Right hindlimb (tissue), 1 donor: Measurements from ENCODE around the gene PLCXD1.
"Not testable (repeated sequence)": the region's sequence is repeated elsewhere in the genome, so short reads cannot be mapped to it uniquely, and the experiment has no call there.

Source experiments
- DNase-seq: peaks from one replicate; pipeline ENCODE4 v3.0.0-alpha.2; 2018

Gene PLCXD1, protein sequence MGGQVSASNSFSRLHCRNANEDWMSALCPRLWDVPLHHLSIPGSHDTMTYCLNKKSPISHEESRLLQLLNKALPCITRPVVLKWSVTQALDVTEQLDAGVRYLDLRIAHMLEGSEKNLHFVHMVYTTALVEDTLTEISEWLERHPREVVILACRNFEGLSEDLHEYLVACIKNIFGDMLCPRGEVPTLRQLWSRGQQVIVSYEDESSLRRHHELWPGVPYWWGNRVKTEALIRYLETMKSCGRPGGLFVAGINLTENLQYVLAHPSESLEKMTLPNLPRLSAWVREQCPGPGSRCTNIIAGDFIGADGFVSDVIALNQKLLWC

DNA sequence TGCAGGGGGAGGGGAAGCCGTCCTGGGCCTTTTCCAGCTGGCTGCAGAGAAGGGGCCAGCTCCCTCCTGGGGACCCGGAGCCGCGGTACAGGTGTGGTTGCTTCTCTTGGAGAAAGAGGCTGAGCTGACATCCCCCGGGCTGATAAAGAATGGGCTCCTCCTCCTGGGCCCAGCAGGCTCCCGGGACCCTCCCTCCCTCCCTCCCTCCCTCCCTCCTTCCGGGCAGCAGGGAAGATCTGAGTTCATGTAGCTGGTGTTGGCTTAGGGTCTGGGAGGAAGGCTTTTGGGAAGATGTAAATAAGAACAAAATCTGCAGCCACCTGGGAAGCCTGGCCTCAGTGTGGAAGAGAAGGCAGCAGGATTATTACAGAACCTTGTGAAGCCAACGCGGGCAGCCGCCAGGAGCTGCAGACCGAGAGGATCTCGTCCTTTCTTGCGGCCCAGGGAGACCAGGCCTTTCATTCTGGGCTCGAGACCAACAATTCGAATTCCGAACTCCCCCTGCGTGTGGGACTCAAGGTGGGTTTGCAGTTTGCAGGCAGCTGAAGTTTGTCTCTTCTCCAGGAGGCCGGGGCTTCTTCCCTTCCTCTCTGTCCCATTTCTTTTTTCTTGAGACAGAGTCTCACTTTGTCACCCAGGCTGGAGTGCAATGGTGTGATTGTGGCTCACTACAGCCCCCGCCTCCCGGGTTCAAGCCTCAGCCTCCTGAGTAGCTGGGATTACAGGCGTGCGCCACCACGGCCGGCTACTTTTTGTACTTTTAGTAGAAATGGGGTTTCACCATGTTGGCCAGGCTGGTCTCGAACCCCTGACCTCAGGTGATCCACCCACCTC is at the start of gene PLCXD1:
Gene PLCXD1, plus strand, starts transcription at position 216 of the 834 bp plus-strand sequence. CDS start 2,807 bp downstream, outside the sequence.
- peak; percentile 84 for DNase-seq

DNA sequence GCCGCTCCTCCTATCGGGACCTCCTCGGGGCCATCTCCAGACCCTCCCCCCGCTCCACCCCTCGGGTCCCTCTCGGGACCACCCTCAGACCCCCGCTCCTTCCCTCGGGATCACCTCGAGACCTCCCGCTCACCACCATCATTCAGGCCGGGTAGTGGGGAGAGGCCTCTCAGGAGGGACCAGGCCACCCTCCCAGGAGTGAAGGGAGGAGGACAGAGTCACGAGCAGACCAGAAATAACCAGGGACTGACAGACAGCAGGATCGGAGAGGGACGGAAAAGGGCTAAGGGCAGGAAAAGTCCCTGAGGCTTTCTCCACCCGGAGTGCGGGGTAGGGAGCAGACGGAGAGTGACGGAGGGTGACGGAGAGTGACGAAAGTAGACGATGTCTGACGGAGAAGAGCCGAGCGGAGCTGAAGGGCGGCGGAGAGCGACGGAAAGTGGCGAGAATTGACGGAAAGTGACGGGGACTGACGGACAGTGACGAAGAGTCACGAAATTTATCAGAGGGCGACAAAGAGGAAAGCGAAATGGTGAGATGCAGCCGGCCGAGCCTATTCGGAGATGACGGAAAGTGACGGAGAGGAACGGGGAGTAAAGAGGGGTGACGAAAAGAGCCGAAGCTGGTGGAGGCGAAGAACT is 49.4 kb upstream of the PLCXD1 start:
- DNase-seq, result not testable (repeated sequence)

DNA sequence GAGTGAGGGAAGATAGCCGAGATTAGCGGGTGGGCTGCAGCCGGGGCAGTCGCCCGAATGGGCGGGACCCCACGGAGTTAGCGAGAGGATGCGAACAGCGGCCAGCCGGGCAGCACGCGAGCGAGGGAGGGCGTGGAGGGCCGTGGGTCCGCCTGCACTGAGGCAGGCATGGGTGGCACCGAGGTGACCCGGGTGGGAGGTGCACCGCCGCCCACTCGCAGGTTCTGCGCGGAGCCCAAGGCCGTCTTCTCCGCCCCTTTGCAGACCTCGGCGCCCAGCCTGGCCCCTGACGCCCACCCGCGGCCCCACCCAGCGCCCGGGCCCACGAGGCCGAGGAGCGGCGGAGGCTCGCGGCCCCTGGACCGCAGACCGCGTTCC is 48.9 kb upstream of the PLCXD1 start:
- not testable (repeated sequence) for DNase-seq

DNA sequence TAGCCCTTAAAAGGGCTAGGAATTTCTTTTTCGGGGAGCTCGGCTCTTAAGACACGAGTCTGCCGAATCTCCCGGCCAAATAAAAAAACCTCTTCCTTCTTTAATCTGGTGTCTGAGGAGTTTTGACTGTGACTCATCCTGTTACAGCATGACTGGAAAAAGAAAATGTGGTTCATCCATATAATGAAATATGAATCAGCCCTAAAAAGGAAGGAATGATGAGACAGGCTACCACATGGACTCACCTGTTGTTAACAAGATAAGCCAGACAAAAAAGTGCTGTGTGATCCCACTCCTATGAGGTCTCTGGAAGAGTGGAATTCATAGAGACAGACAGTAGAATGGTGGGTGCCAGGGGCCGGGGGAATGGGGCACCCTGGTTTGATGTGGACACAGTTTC is 45.0 kb upstream of the PLCXD1 start:
- not testable (repeated sequence) for DNase-seq

DNA sequence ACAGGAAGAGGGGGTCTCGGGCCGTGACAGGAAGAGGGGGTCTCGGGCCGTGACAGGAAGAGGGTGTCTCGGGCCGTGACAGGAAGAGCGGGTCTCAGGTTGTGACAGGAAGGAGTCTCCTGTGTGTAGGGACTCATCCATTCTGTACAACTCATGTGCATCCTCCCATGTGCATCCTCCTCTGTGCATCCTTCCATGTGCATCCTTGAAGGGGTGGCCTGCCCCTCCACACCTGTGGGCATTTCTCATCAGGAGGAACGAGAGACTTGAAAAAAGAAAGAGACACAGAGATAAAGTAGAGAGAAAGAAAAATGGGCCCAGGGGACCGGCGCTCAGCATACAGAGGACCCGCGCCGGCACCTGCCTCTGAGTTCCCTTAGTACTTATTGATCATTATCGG is 30.2 kb upstream of the PLCXD1 start:
- DNase-seq, result no peak

DNA sequence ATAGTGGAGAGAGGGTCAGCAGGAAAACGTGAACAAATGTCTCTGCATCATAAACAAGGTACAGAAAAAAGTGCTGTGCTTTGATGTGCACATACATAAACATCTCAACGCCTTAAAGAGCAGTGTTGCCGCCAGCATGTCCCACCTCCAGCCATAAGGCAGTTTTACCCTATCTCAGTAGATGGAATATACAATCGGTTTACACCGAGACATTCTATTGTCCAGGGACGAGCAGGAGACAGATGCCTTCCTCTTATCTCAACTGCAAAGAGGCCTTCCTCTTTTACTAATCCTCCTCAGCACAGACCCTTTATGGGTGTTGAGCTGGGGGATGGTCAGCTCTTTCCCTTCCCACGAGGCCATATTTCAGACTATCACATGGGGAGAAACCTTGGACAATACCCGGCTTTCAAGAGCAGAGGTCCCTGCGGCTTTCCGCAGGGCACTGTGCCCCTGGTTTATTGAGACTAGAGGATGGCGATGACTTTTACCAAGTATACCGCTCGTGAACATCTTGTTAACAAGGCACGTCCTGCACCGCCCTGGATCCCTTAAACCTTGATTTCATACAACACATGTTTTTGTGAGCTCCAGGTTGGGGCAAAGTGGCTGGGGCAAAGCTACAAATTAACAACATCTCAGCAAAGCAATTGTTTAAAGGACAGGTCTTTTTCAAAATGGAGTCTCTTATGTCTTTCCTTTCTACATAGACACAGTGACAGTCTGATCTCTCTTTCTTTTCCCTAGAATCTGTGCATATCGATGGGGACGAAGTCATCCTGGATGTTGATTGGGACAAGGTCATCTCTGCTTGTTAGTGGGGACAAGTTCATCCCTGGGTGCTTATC is 29.6 kb upstream of the PLCXD1 start:
- DNase-seq, result not testable (repeated sequence)

DNA sequence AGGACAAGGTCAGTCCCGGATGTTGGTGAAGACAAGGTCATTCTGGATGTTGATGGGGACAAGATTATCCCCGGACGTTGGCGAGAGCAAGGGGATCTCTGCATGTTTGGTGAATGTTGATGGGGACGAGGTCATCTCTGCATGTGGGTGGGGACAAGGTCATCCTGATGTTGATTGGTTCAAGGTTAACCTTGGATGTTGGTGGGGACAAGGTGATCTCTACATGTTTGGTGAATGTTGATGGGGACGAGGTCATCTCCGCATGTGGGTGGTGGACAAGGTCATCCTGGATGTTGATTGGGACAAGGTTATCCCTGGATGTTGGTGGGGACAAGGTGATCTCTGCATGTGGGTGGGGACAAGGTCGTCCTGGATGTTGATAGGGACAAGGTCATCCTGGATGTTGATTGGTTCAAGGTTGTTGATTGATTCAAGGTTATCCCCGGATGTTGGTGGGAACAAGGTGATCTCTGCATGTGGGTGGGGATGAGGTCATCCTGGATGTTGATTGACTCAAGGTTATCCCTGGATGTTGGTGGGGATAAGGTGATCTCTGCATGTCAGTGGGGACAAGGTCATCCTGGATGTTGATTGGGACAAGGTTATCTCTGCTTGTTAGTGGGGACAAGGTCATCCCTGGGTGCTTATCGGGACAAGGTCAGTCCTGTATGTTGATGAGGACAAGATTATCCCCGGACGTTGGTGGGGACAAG is 28.8 kb upstream of the PLCXD1 start:
- DNase-seq, result no peak

DNA sequence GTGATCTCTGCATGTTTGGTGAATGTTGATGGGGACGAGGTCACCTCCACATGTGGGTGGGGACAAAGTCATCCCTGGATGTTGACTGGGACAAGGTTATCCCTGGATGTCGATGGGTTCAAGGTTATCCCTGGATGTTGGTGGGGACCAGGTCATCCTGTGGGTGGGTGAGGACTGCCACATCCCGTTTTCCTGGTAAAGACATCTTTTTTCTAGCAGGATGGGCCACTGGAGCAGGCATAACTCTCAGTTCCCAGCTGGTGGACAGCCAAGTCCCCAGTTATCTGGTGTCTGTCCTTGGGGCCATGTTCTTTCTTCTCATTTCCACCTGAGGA is 28.3 kb upstream of the PLCXD1 start:
- DNase-seq, result no peak

DNA sequence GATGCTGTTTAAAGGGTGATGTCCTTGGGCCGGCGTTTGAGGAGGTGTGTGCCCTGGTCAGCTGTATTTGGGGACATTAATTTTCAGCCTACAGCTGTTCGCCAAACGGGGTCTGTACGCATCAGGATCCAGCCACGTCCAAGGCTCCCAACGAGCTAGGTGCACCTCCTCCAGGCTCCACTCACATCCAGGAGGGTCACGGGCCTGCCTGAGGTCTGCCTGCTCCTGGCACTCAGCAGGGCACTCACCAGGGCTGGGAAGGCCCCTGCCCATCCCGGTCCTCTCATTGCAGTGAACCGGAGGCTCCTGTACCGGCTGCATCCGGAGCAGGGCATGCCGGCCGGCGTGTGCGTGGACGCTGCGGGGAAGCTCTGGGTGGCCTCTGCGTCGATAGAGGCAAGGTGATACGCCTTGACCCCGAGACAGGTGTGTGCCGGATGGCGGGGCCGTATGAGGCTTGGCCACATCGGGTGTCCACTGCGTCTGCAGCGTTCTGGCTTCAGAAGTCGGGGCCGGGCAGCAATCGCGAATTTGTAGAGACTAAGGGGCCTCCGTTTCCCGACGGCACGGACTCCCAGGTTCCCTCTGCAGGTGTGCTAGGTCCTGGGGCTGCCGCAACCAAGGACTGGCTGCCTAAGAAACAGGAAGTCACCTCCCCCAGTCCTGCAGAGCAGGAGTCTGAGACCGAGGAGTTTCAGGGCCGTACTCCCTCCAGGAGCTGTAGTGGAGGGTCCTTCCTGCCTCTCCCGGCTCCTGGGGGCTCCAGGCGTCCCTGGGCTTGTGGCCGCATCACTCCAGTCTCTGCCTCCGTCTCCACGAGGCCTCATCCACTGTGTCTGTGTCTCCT is 27.5 kb upstream of the PLCXD1 start:
- DNase-seq, result no peak

DNA sequence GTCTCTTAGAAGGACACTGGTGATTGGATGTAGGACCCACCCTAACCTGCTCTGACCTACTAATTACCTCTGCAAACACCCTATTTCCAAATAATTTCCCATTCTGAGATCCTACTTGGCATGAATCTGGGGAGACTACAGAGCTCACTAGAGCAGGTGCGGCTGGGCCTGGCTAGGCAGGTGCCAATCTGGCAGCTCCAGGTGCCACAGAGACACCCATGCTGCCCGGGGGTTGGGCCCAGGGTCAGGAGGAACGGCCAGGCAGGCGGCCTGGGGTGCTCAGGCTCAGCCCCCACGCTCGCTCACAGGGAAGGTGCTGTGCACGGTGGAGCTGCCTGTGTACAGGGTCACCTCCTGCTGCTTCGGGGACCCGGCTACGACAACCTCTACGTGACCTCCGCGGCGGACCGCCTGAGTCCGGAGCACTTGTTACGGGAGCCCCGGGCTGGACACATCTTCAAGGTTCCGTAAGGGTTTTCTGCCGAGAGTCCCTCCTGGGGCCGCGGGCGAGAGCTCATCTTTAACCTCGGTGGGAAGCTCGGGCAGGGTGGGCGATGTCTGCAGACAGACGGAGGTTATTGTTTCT is 26.5 kb upstream of the PLCXD1 start:
- no peak for DNase-seq

DNA sequence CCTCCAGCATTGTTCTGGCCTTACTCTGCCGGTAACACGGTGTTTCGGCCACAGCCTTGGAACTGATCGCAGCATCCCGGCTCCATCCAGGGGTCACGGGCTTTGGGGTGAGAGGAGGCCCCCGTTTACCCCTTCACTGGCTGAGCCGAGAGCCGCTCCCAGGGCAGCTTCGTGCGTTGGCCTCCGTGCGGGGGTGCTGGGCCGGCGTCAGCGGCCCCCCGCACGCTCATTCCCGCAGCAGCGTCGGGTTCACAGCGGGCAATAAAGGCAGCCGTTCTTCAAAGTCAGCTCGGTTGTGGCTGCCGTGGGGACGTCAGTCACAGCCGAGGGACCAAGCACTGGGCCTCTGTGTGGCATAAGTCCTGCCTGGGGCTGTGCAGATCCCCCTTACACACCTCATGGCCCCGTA is 25.3 kb upstream of the PLCXD1 start:
- DNase-seq, result no peak

DNA sequence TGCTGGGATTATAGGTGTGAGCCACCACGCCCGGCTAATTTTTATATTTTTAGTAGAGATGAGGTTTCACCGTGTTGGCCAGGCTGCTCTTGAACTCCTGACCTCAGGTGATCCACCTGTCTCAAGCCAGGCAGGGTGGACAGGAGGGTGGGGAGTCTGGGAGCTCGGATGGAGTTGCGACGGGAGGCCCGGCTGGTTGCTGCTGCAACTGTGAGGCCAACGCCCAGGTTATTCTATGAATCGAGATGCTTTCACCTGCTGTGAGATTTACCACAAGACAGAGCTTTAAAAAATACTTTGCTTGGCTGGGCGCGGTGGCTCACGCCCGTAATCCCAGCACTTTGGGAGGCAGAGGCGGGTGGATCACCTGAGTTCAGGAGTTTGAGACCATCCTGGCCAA is 24.1 kb upstream of the PLCXD1 start:
- DNase-seq, result not testable (repeated sequence)

DNA sequence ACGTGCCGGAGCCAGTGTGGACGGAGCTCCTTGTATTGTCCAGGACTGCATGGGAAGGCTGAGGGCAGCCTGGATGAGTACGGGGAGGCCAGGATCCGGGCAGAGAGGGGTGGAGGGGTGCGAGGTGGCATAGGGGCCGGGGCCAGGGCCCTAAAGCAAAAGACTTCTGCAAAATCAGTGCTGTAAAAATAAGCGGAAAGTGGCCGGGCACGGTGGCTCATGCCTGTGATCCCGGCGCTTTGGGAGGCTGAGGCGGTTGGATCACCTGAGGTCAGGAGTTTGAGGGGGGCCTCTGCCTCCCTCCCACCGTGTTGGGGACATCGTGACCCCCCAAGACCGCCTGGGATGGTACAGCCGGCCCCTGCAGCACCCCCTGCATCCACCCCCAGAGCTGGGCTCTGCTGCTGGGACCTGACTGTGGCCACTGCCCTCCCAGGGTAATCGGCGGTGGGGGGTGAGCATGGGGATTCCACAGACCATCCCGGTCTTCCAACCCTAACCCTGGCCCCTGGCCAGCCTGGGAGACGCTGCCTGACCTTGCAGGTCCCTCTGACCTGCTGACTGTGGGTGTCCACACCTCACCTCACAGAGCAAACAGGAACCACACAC is 23.4 kb upstream of the PLCXD1 start:
- no peak for DNase-seq

DNA sequence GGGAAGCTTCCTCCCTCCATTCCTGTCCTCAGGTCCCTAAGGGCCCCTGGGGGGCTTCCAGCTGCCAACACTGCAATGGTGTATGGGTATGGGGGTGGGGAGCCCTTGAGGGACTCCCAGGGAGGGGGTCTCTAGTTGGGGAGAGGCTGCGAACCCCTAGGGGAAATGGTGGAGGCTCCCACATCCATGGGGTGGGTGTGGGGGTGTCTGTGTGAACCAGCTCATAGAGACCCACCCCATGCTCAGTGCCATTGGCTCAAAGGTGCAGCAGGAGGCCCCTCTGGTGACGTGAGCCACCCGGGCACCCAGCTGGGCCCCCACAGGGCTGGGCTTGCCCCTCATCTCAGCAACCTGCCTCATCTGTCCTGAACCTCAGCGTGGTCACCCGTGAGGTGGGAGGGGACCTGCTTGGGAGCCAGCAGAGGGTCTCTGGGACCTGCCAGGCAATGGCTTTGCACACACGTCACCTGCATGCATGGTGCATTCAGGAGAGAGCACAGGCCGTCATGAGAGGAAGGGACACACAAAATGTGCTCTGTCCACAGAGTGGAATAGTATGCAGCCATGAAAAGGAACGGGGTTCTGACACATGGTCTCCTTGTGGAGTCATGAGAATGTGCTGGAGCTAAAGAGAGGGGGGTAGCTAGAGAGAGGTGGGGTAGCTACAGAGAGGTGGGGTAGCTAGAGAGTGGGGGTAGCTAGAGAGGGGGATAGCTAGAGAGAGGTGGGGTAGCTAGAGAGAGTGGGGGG is 22.7 kb upstream of the PLCXD1 start:
- DNase-seq, result no peak

DNA sequence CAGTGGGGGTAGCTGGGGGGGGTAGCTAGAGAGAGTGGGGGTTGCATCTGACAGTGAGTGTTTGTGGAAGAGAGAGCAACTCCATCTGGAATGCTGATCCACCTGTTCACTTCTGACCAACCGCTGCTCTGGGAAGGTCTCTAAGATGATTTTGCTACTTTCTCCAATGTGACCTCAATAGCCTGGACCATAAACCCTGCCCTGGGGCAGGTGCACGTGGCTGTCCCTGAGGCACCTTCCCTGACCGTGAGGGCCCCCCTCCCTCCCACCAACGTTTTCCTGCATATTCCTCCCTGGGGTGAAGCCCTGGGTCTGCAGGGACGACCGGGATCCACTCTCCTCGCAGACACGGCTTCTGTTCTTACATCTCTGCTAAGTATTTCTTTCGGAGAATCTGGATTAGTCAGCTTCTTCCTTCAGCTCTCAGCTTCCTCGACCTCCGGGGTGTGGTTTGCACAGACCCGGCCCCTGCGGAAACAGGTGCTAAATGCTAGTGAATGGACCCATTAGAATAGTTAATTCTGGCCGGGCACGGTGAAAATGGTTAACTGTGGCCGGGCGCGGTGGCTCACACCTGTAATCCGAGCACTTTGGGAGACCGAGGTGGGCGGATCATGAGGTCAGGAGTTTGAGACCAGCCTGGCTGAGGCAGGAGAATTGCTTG is 21.4 kb upstream of the PLCXD1 start:
- no peak for DNase-seq

DNA sequence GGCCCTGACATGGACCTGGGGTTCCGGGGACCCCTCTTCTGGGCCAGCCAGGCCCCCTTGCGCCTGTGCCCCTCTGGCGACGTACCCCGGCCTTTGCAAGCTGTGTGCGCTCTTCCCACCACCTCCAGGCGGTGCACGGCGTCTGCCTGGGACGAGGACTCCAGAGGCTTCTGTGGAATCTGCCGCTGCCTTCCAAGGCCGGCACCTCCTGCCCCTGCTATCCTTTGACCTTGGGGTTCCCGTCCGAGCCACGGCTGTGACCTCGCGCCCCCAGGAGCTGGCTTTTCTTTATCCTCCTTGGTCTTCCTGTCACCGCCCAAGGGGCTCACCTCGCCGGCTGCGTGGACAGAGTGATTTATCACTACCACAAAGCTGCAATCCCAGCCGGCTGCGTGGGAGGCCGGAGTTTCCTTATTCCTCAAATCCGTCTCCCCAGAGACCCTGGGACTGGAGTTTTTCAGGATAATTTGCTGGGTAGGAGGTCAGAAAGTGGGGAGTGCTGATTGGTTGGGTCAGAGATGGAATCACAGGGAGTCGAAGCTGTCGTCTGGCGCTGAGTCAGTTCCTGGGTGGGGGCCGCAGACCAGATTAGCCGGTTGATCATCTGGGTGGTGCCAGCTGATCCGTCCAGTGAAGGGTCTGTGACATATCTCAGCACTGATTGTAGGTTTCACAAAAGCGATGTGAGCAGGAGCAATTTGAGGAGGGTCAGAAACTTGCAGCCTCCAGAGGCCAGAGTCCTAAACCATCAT is 19.8 kb upstream of the PLCXD1 start:
- no peak for DNase-seq

DNA sequence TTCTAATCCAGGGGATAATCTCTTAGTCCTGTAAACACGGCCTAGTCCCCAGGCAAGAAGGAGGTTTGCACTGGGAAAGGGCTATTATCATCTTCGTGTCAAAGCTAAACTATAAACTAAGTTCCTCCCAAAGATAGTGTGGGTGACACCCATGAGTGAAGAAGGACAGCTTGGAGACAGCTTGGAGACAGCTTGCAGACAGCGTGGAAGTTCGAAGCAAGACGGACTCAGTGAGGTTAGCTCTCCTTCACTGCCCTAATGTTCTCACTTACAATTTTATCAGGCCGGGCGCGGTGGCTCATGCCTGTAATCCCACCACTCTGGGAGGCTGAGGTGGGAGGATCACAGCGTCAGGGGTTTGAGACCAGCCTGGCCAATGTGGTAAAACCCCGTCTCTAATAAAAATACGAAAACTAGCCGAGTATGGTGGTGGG is 19.2 kb upstream of the PLCXD1 start:
- DNase-seq, result no peak

DNA sequence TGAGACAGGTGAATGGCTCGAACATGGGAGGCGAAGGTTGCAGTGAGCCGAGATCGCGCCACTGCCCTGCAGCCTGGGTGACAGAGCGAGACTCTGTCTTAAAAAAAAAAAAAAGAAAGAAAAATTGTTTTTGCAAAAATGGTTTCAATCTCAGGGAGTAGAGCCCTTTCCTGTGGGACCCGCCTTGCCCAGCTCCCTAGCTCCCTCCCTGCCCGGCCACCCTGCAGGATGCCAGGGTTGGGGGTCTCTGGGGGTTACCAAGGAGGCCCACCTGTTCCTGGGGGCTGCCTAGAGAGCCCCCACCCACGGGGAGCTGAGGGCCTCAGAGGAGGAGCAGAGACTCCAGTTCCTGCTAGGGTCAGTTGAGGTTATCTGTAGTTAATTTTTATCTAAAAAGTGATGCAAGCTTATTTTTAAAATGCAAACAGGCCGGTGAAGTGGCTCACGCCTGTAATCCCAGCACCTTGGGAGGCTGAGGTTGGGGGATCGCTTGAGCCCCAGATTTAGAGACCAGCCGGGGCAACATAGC is 18.7 kb upstream of the PLCXD1 start:
- DNase-seq, result no peak
